ENCODE measurements around the gene KCNIP2.

DNA sequence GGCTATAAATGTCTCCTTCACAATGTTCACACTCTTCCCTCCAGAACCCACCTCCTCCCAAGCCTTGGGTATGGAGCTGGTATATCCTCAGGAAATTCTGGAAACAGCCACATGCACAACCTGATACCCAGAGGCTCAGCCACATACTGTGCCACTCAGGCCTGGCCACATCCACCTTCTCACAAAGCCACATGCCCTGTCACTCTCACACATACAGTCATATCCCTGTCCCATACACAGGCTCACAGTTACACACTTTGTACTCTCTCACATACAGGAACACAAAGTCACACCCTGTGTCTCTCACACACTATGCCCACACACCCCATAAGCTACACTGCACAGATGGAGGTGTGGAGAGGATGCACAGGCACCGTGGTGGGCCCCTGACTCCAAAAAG, 10.1 kb downstream of the KCNIP2 start:
- TF ChIP-seq, protein P1, sequence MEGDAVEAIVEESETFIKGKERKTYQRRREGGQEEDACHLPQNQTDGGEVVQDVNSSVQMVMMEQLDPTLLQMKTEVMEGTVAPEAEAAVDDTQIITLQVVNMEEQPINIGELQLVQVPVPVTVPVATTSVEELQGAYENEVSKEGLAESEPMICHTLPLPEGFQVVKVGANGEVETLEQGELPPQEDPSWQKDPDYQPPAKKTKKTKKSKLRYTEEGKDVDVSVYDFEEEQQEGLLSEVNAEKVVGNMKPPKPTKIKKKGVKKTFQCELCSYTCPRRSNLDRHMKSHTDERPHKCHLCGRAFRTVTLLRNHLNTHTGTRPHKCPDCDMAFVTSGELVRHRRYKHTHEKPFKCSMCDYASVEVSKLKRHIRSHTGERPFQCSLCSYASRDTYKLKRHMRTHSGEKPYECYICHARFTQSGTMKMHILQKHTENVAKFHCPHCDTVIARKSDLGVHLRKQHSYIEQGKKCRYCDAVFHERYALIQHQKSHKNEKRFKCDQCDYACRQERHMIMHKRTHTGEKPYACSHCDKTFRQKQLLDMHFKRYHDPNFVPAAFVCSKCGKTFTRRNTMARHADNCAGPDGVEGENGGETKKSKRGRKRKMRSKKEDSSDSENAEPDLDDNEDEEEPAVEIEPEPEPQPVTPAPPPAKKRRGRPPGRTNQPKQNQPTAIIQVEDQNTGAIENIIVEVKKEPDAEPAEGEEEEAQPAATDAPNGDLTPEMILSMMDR (IDR thresholded peaks at IDR 0.05) = no peak
- TF ChIP-seq POLR2A (IDR thresholded peaks at IDR 0.05) = no peak
